Adrenal gland (tissue), 5 donors: ENCODE data around the gene SLC17A3.

Source experiments
- POLR2A ChIP-seq, 2 donors: fragments of 450-650 bp; IDR thresholded peaks; one replicate each; pipeline ENCODE4 v1.6.1; 2017; ENCODE audit warnings: antibody characterized with exemption in 2 of 2, mild to moderate bottlenecking in 2 of 2, moderate library complexity in 1 of 2
- TF ChIP-seq, protein P1 (sequence below), 6 experiments: fragments of 450-650 bp in 4 of 6; fragments of 200-600 bp in 2 of 6; sonication (generic) in 1 of 6; IDR thresholded peaks; 1 replicate in 5 of 6; 2 replicates in 1 of 6; pipeline versions ENCODE4 v1.5.1 to v1.8.0; 2016 to 2021; ENCODE audit warnings: antibody characterized with exemption in 6 of 6, mild to moderate bottlenecking in 2 of 6, moderate library complexity in 1 of 6
- donor health status: DM: no; HTN: no; CAD: no.

DNA sequence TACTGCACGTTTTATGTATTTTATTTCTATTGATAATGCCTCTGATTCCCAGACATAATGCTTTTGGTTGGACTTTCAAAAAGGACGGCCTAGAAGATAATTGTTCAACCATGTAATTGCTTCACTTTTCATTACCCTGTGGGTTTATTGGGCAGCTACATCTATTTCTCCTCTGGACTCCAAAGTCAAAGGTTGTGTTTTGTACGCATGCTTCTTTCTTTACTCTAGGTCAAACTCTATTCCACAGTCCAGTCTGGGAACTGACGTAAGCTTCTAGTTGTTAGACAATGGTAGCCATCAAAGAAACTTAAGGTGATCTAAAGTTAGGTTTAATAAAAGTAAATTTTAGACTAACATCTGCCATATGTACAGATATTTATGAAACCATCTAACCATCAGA is 6.6 kb upstream of the SLC17A3 start:
- TF ChIP-seq, protein P1, sequence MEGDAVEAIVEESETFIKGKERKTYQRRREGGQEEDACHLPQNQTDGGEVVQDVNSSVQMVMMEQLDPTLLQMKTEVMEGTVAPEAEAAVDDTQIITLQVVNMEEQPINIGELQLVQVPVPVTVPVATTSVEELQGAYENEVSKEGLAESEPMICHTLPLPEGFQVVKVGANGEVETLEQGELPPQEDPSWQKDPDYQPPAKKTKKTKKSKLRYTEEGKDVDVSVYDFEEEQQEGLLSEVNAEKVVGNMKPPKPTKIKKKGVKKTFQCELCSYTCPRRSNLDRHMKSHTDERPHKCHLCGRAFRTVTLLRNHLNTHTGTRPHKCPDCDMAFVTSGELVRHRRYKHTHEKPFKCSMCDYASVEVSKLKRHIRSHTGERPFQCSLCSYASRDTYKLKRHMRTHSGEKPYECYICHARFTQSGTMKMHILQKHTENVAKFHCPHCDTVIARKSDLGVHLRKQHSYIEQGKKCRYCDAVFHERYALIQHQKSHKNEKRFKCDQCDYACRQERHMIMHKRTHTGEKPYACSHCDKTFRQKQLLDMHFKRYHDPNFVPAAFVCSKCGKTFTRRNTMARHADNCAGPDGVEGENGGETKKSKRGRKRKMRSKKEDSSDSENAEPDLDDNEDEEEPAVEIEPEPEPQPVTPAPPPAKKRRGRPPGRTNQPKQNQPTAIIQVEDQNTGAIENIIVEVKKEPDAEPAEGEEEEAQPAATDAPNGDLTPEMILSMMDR (IDR thresholded peaks at IDR 0.05) = no peak
- TF ChIP-seq POLR2A (IDR thresholded peaks at IDR 0.05) = no peak
